HepG2 (cell line): Measurements from ENCODE around the gene USP40. TPM values are rescaled to one million over a fixed set of nuclear protein-coding genes. Genes with fewer than 3 reads are reported as not detected.

Experiments
- BATF2 ChIP-seq: sonication (generic); formaldehyde crosslinking; IDR thresholded peaks from 2 replicates; pipeline ENCODE4 v1.8.0; 2022; ENCODE audit warnings: mild to moderate bottlenecking, missing genetic modification reagents, moderate library complexity
- ESRRA ChIP-seq: sonication (generic); formaldehyde crosslinking; IDR thresholded peaks from 2 replicates; pipeline ENCODE4 v1.5.1; 2020; ENCODE audit warnings: mild to moderate bottlenecking, low read depth, missing genetic modification reagents
- SOX6 ChIP-seq, 2 experiments: fragments of 450-650 bp in 1 of 2; sonication (generic) in 1 of 2; formaldehyde crosslinking in 1 of 2; IDR thresholded peaks; 2 replicates each; pipeline versions ENCODE4 v1.4.0 to v1.6.1; 2017 to 2020; ENCODE audit warnings: antibody characterized with exemption in 1 of 2, mild to moderate bottlenecking in 1 of 2, missing genetic modification reagents in 1 of 2
- SRSF1 ChIP-seq: fragments of 200-400 bp; formaldehyde crosslinking; optimal IDR thresholded peaks from 2 replicates; pipeline ENCODE3; 2017; ENCODE audit warnings: mild to moderate bottlenecking, low read depth, low read length, moderate library complexity
- STAT6 ChIP-seq: sonication (generic); formaldehyde crosslinking; IDR thresholded peaks from 2 replicates; pipeline ENCODE4 v1.4.0; 2020; ENCODE audit warnings: missing genetic modification reagents, mild to moderate bottlenecking, borderline replicate concordance
- ZNF207 ChIP-seq: fragments of 450-650 bp; IDR thresholded peaks from 2 replicates; pipeline ENCODE4 v1.6.1; 2016; ENCODE audit warnings: antibody characterized with exemption, borderline replicate concordance
- ZNF407 ChIP-seq: sonication (generic); formaldehyde crosslinking; IDR thresholded peaks from one replicate; pipeline ENCODE4 v1.5.1; 2020; ENCODE audit warnings: mild to moderate bottlenecking, missing genetic modification reagents; ENCODE audit errors: not compliant biosample characterization
- polyA plus RNA-seq, 8 experiments: library from polyadenylated mRNA; depleted of rRNA in 3 of 8; stranded (reverse) in 7 of 8; unstranded in 1 of 8; fragments of >200 nt; fragmentation: Illumina TruSeq in 4 of 8; extraction: Trizol in 4 of 8; gene quantifications; 2 replicates each; pipeline versions ENCODE4 v1.2.1 to v1.2.3, GENCODE V29; 2011 to 2016; ENCODE audit warnings: low read depth in 4 of 8, missing spikeins in 1 of 8, mixed read lengths in 1 of 8; ENCODE audit not compliant: insufficient read depth in 1 of 8
- total RNA-seq, 5 experiments: library from RNA; depleted of rRNA; stranded (reverse); fragments of >200 nt; fragmentation: Illumina TruSeq; extraction: Trizol; gene quantifications; 2 replicates each; pipeline ENCODE4 v1.2.3, GENCODE V29; 2016; ENCODE audit warnings: low read depth in 1 of 5

USP40 gene
- total and polyA plus RNA-seq, 2 of the 13 experiments (the other 11 are each of a cell fraction or from before 2014, with no cell fraction given): 41.0 to 46.3 TPM

GRCh38 chr2:233531955-233532354 lies 34.6 kb downstream of the USP40 start (continued):
- no peak for TF ChIP-seq ZNF407 (CRISPR knock-in tag)
- no peak for TF ChIP-seq STAT6 (CRISPR knock-in tag)
- TF ChIP-seq SOX6 (IDR thresholded peaks at IDR 0.05): no peak
- no peak for TF ChIP-seq SOX6 (CRISPR knock-in tag; IDR thresholded peaks at IDR 0.05)
- no peak for TF ChIP-seq SRSF1
- no peak for TF ChIP-seq ZNF207
- no peak for TF ChIP-seq BATF2 (CRISPR knock-in tag)
- TF ChIP-seq ESRRA (CRISPR knock-in tag): no peak
